ENCODE measurements around the gene ELK4. TPM values are rescaled to one million over a fixed set of nuclear protein-coding genes. Genes with fewer than 3 reads are reported as not detected.
A peak's percentile ranks its signal among the peaks of the same experiment; 100 is the strongest.

Gene ELK4
- total RNA-seq, 3 donors from 2014 or later = 90.7 to 103 (median 101) TPM

DNA sequence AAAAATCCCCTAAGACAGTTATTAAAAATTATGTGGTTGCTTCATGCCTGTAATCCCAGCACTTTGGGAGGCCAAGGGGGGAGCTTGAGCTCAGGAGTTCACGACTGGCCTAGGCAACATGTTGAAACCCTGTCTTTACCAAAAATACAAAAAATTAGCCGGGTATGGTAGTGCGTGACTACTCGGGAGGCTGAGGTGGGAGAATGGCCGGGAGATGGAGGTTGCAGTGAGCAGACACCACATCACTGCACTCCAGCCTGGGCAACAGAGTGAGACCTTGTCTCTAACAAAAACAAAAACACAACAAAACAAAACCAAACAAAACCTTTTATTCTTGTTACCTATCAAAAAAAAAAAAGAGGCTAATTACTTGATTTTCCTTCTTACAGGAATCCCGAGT, 2.1 kb downstream of the ELK4 start:
- peaks cover 49% of the 10 kb centered on the region for H3K4me1 Mint-ChIP-seq (ENCODE audit: low read depth)
- DNase-seq (no peak), ATAC-seq (no peak)
- H3K36me3 Mint-ChIP-seq (ENCODE audit: insufficient read depth) = peaks cover 29% of the 10 kb centered on the region
- H3K9me3 Mint-ChIP-seq = no peaks in the 10 kb centered on the region
- H3K27me3 Mint-ChIP-seq (ENCODE audit: low read depth) = no peaks in the 10 kb centered on the region
- H3K4me3 Mint-ChIP-seq = peak overlapping the region; percentile 88

DNA sequence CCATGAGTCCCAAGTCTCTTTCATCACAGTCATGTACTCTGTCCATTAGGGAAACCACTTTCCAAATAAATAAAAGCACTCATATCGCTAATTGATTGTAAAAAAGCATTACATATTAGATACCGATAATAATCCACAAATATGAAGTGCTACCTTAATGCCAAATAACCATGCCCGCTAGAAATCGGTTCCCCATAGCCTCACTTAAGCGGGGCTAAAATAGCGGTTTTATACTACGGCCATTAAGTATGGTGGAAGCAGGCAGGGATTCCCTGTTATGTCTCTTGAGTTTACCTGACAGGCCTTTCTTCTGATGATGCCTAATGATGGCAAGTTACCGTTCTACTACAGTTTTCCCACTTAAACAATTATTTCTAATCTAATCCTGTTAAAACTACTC, 3.9 kb downstream of the ELK4 start:
- no peak for ATAC-seq

DNA sequence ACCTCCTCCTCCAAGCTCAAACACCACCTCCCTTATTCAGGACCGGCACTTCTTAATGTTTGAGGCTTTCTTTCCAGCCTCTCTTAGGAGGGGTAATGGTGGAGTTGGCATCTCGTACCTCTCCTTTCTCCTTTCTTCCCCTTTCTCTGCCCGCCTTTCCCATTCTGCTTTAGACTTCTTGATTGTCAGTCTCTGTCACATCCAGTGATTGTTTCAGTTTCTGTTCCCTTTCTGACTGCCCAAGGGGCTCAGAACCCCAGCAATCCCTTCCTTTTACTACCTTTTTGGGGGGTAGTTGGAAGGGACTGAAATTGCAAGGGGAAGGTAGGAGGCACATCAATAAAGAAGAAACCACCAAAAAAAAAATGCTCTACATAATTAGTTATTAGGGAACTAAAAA, 5.6 kb downstream of the ELK4 start:
- Mint-ChIP-seq H3K4me3 (peak overlapping the region; percentile 23), H3K36me3 (ENCODE audit: insufficient read depth) (peaks cover 32% of the 10 kb centered on the region)

More for the DNA sequence above, 3.9 kb downstream of the ELK4 start:
- Mint-ChIP-seq H3K4me1 (ENCODE audit: low read depth) (peaks cover 55% of the 10 kb centered on the region), H3K4me3 (peak overlapping the region; percentile 88), H3K9me3 (no peaks in the 10 kb centered on the region), H3K36me3 (ENCODE audit: insufficient read depth) (peaks cover 29% of the 10 kb centered on the region), H3K27me3 (ENCODE audit: low read depth) (no peaks in the 10 kb centered on the region)
- DNase-seq = no peak

DNA sequence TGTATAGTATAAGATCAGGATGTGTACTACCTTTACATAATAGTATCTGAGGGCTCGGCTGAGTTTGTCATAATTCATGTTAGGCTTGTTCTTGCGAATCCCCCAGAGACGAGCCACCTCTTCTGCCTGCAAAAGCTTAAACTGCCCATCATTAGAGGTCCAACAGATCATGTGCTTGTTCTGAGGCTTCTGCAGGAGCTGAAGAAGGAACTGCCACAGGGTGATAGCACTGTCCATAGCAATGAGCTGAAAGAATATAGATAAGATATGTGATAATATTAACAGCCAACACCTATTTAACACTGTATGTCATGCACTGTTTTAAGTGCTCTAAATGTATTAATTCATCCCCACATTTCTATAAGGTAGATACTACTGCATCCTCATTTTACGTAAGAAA, 8.2 kb downstream of the ELK4 start:
- H3K36me3 Mint-ChIP-seq (ENCODE audit: insufficient read depth) = peaks cover 47% of the 10 kb centered on the region
- H3K4me1 Mint-ChIP-seq (ENCODE audit: low read depth) = peaks cover 46% of the 10 kb centered on the region

More for the DNA sequence above, 5.6 kb downstream of the ELK4 start:
- ATAC-seq (no peak), DNase-seq (no peak)
- Mint-ChIP-seq H3K27me3 (ENCODE audit: low read depth) (no peaks in the 10 kb centered on the region), H3K9me3 (no peaks in the 10 kb centered on the region), H3K4me1 (ENCODE audit: low read depth) (peaks cover 55% of the 10 kb centered on the region)

DNA sequence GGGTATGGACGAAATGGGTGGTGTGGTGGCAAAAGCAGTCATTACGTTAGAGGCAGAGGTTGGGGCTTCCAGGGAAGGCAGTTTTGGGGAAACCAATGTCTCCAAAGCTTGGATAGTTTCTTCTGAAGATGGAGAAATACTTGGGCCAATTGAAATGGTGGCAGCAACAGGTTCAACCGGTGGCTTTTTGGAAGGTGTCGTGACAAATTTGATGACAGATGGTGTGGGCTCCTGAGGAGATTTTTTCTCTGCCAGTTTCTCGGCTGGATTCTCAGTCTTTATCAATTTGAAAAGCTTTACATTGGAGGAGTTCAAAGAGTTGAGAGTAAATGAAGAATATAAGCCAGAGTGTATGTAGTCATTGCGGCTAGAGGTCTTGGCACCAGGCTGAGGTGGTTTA, 11.5 kb downstream of the ELK4 start:
- peaks cover 40% of the 10 kb centered on the region for H3K36me3 Mint-ChIP-seq (ENCODE audit: insufficient read depth)
- H3K9me3 Mint-ChIP-seq = no peaks in the 10 kb centered on the region
- peaks cover 22% of the 10 kb centered on the region for H3K4me1 Mint-ChIP-seq (ENCODE audit: low read depth)
- ATAC-seq (no peak), DNase-seq (no peak)
- no peaks in the 10 kb centered on the region for H3K27me3 Mint-ChIP-seq (ENCODE audit: low read depth)
- H3K4me3 Mint-ChIP-seq = no peak overlapping the region

More for the DNA sequence above, 8.2 kb downstream of the ELK4 start:
- no peak overlapping the region for H3K4me3 Mint-ChIP-seq
- H3K27me3 Mint-ChIP-seq (ENCODE audit: low read depth) = no peaks in the 10 kb centered on the region
- no peak for ATAC-seq
- DNase-seq = no peak
- H3K9me3 Mint-ChIP-seq = no peaks in the 10 kb centered on the region

DNA sequence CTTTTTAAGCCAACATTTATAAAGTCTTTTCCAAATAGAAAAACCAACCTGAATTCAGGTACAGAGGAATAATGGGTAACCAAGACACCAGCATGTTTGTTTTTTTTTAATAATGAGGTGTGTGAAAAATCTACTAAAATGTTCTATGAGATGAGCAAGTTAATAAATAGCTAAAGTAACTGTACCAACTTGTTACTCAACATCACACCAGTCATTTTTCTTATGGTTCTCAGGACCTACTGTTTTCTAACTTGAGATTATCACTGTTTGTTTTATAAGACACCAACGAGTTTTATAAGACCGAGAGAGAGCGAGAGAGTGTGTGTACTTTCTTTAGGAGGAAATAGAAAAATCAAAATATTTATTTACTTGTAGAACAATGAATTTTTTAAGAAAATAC, 12.4 kb downstream of the ELK4 start:
- Mint-ChIP-seq H3K27me3 (ENCODE audit: low read depth) (no peaks in the 10 kb centered on the region), H3K9me3 (no peaks in the 10 kb centered on the region), H3K4me1 (ENCODE audit: low read depth) (peaks cover 16% of the 10 kb centered on the region), H3K4me3 (no peak overlapping the region), H3K36me3 (ENCODE audit: insufficient read depth) (peaks cover 39% of the 10 kb centered on the region)
- ATAC-seq (no peak), DNase-seq (no peak)

DNA sequence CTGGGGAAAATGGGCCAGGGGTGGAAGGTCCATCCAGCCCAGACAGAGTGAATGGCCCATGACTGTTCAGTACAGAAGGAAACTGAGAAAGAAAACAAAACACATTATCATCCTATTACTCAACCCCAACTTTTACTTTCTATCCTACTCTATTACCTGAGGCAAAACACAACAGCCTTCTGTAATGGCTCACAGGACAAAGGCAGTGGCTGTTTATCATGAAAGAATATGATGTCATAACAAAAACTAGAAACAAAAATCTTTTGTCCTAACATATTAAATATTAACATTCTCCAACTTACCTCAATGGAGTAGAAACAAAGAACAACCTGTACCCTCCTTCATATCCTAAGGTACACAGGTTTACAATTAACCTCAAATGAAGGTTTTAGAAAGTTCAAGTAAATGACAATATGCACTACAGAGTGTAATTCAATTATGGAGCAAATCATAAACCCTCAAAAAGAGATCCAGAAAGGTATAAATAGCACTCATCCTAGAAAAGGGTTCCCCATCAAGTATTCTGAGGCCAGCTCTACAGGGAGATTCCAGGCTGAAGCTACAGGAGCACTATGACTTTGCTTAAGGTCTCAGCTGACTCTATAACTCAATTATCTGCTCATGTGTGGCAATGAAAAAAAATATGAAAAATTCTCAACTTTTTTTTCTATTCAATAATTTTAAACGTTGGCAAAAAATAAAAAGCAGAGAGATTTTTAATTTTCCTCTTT, 15.1 kb downstream of the ELK4 start:
- H3K36me3 Mint-ChIP-seq (ENCODE audit: insufficient read depth) = peaks cover 53% of the 10 kb centered on the region
- no peak overlapping the region for H3K4me3 Mint-ChIP-seq
- peaks cover 26% of the 10 kb centered on the region for H3K4me1 Mint-ChIP-seq (ENCODE audit: low read depth)
- DNase-seq (no peak), ATAC-seq (peak; percentile 90 to 94)
- no peaks in the 10 kb centered on the region for H3K27me3 Mint-ChIP-seq (ENCODE audit: low read depth)
- no peaks in the 10 kb centered on the region for H3K9me3 Mint-ChIP-seq

DNA sequence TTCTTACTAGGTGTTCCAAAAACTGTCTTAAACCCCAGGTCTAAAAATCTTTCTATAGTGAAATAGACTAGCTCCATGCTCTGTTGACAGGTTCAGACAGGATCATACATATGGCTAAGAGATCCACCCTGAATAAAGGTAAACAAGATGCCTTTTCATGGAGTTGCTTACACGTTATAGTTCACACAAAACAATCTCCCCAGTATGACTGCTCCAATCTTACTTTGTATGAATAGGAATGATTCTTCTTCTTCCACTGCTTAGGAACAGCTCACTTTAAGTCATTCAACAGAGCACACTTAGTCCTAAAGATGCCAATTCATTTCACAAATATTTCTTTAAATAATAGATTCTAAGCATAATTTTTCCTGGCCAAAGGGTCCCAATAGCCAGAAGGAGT, 16.0 kb downstream of the ELK4 start:
- ATAC-seq = no peak
- DNase-seq = no peak
- no peak overlapping the region for H3K4me3 Mint-ChIP-seq
- H3K4me1 Mint-ChIP-seq (ENCODE audit: low read depth) = peaks cover 35% of the 10 kb centered on the region
- H3K36me3 Mint-ChIP-seq (ENCODE audit: insufficient read depth) = peaks cover 60% of the 10 kb centered on the region
- H3K27me3 Mint-ChIP-seq (ENCODE audit: low read depth) = no peaks in the 10 kb centered on the region
- H3K9me3 Mint-ChIP-seq = no peaks in the 10 kb centered on the region

DNA sequence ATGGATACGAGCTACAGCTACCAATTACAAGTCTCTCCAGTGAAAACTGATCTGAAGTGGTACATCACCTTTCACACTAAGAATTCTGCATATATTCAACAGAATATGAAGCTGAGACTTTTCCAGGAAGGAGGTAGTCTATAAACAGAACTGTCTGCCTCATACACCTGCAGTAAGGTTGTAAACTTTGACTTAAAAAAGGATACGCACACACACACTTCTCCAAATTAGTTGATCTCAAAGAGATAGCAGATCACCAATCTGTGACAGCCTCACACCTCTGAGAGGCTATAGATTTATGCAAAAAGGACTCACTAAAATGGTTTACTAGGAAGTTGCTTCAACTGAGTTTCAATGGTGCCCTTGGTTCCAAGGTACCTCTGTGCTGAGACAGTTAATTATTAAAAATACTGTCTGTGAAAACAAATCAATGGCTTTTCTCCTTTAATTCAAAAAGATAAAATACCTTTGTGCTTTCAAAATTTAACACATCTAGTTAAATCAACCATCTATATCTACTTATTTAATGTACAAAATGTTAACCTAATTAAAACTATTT, 17.9 kb downstream of the ELK4 start:
- Mint-ChIP-seq H3K36me3 (ENCODE audit: insufficient read depth) (peaks cover 51% of the 10 kb centered on the region), H3K9me3 (no peaks in the 10 kb centered on the region), H3K27me3 (ENCODE audit: low read depth) (no peaks in the 10 kb centered on the region), H3K4me1 (ENCODE audit: low read depth) (peaks cover 46% of the 10 kb centered on the region), H3K4me3 (no peak overlapping the region)
- no peak for ATAC-seq
- DNase-seq = no peak

DNA sequence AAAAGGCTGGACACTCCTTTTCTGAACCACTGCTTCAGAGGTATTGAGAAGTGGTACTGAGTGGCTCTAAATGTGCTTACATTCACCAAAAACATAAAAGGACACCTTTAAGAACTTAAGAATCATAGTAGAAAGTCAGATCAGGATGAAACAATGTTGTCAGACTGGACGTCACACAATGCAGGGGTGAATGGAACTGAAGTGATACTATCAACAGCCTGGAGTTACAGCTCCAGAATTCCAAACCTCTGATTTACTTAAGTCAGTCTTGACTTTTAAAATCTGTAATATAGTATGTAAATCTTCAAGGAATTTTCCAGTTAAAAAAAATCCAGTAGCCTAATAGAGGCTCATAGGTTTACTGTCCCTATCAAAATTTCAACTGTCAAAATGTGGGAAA, 19.3 kb downstream of the ELK4 start:
- DNase-seq = no peak
- Mint-ChIP-seq H3K4me3 (no peak overlapping the region), H3K9me3 (no peaks in the 10 kb centered on the region), H3K27me3 (ENCODE audit: low read depth) (no peaks in the 10 kb centered on the region), H3K4me1 (ENCODE audit: low read depth) (peaks cover 52% of the 10 kb centered on the region), H3K36me3 (ENCODE audit: insufficient read depth) (peaks cover 58% of the 10 kb centered on the region)
- ATAC-seq = no peak

DNA sequence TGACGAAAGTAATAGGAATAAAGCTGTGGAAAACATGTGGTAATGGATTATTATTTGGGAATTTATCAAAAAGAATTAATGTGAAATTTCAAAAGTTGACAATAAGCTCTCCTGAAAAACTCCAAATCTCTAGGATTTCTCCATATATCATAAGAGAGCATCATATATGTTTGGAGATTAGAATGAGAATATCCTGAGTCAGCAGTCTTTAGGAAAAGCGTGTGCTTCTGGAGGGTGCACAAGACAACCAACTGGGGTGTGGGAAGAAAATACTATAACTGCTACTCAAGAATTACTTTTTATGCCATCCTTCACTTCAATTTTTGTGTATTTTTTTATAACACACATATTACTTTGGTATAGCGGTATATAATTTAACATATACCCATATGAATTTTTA, 19.7 kb downstream of the ELK4 start:
- H3K9me3 Mint-ChIP-seq = no peaks in the 10 kb centered on the region
- H3K36me3 Mint-ChIP-seq (ENCODE audit: insufficient read depth) = peaks cover 59% of the 10 kb centered on the region
- no peaks in the 10 kb centered on the region for H3K27me3 Mint-ChIP-seq (ENCODE audit: low read depth)
- no peak overlapping the region for H3K4me3 Mint-ChIP-seq
- DNase-seq = no peak
- H3K4me1 Mint-ChIP-seq (ENCODE audit: low read depth) = peaks cover 53% of the 10 kb centered on the region
- no peak for ATAC-seq

DNA sequence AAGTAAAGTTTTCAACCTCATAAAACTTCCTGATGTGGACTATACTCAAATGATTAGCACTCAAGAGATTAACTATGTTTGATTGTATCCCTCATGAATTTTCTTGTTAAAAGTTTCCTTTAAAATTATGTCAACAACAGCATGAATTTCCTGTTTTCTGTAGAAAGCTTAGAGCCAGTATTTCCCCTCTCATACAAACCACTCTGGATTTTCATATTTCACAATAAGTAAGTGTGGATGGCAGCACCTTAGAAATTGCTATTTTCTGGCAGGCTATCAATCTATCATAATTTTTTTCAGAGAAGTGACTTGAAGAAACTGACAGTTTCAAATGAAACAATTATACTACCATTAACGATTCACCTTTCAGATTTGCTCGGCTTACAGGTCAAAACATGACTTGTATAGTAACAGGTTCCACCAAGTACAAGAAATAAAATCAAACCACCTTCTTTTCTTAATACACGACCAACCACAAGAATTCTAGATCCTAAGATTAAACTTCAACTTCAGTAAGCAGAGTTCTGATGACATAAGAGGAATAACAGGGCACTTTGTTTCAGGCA, 20.8 kb downstream of the ELK4 start:
- Mint-ChIP-seq H3K36me3 (ENCODE audit: insufficient read depth) (peaks cover 53% of the 10 kb centered on the region), H3K27me3 (ENCODE audit: low read depth) (no peaks in the 10 kb centered on the region), H3K4me1 (ENCODE audit: low read depth) (peaks cover 48% of the 10 kb centered on the region), H3K9me3 (no peaks in the 10 kb centered on the region), H3K4me3 (peak overlapping the region; percentile 63)
- ATAC-seq (no peak), DNase-seq (no peak)

DNA sequence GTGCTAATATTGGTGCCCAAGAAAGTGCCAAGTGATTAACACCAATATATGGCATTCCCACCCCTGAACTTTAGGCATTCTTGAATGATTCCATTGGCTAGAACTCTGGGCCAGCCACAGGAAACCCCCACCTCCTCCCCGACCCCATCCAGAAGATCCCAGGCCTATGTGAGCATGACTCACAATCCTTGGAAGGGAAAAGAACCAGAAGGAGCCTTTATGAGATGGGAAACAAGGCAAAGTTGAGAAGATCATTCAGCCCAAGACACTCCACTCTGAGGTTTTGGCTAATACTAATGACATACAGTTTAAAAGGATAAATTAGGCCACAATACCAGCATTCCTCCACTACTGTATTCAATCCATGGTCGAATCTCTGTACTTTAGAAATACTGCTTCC, 21.8 kb downstream of the ELK4 start:
- no peak for ATAC-seq
- H3K4me3 Mint-ChIP-seq = no peak overlapping the region
- no peak for DNase-seq
- H3K27me3 Mint-ChIP-seq (ENCODE audit: low read depth) = no peaks in the 10 kb centered on the region
- peaks cover 46% of the 10 kb centered on the region for H3K36me3 Mint-ChIP-seq (ENCODE audit: insufficient read depth)
- no peaks in the 10 kb centered on the region for H3K9me3 Mint-ChIP-seq
- peaks cover 48% of the 10 kb centered on the region for H3K4me1 Mint-ChIP-seq (ENCODE audit: low read depth)

DNA sequence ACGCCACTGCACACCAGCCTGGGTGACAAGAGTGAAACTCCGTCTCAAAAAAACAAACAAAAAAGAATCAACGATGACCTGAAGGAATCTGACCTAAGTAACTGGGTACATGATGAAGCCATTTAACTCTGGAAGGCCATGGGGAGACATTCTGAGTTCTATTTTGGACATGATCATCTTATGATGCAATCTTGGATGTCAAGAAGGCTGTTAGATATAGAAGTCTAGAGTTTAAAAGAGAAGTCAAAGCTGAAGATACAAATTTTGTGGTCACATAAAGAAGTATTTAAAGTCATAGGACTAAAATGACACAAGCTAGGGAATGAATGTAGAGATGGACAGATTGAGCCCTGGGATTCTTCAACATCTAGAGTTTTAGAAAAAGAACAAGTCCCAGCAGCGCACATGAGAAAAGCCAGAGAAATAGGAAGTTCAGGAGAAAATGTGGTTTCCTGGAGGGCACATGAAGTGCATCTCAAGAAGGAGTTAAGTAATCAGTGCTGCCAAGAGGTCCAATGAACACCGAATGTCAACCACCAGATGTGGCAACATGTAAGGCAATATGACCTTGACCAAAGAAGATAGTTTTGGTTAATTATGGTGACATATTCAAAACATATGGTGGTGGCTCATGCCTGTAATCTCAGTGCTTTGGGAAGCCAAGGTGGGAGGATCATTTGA, 26.8 kb downstream of the ELK4 start:
- Mint-ChIP-seq H3K4me1 (ENCODE audit: low read depth) (peaks cover 33% of the 10 kb centered on the region), H3K4me3 (no peak overlapping the region), H3K9me3 (no peaks in the 10 kb centered on the region), H3K27me3 (ENCODE audit: low read depth) (no peaks in the 10 kb centered on the region), H3K36me3 (ENCODE audit: insufficient read depth) (peaks cover 30% of the 10 kb centered on the region)
- ATAC-seq = no peak
- no peak for DNase-seq

DNA sequence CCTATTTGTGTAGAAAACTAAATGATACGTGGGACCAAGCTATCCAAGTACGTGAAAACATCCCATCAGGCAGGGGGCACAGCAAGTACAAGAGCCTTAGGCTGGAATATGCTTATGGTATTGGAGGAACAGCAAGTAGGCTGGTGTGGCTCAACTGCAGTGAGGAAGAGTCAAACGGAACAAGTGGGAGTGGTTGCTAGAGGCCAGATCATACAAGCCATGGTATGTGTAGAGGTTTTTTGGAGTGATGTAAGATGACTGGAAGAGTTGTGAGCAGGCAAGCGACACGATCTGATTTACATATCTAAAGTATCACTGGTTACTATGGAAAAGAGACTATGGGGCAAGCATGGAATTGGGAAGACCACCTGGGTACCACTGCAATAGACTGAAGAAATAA, 27.8 kb downstream of the ELK4 start:
- H3K36me3 Mint-ChIP-seq (ENCODE audit: insufficient read depth) = peaks cover 28% of the 10 kb centered on the region
- no peaks in the 10 kb centered on the region for H3K27me3 Mint-ChIP-seq (ENCODE audit: low read depth)
- no peak for ATAC-seq
- DNase-seq = no peak
- no peak overlapping the region for H3K4me3 Mint-ChIP-seq
- H3K4me1 Mint-ChIP-seq (ENCODE audit: low read depth) = peaks cover 28% of the 10 kb centered on the region
- no peaks in the 10 kb centered on the region for H3K9me3 Mint-ChIP-seq
